GM21515 (cell line): ENCODE measurements around the gene BMP10.

Experiments
- ATAC-seq: cut with Tn5 transposase; IDR thresholded peaks from one replicate; pipeline ENCODE4 v1.9.1; 2021; ENCODE audit not compliant: unreplicated experiment

Gene BMP10

GRCh38 chr2:68871159-68871764 is at the start of gene BMP10:
BMP10 (minus strand) TSS chr2:68871397; CDS start chr2:68871358, 39 bp downstream.
- no peak for ATAC-seq

- no peak for ATAC-seq
Measured at GRCh38 chr2:68920481-68921170, 49.4 kb upstream of the BMP10 start.

- ATAC-seq, result no peak
Measured at GRCh38 chr2:68918497-68918896, 47.3 kb upstream of the BMP10 start.

- ATAC-seq, result no peak
Measured at GRCh38 chr2:68917034-68917718, 46.0 kb upstream of the BMP10 start.

GRCh38 chr2:68916226-68916625 is 45.0 kb upstream of the BMP10 start:
- no peak for ATAC-seq

- ATAC-seq, result no peak
Measured at GRCh38 chr2:68915393-68915792, 44.2 kb upstream of the BMP10 start.

GRCh38 chr2:68913359-68913758 is 42.2 kb upstream of the BMP10 start:
- ATAC-seq, result no peak

GRCh38 chr2:68912732-68913131 is 41.5 kb upstream of the BMP10 start:
- ATAC-seq, result no peak

GRCh38 chr2:68912111-68912510 is 40.9 kb upstream of the BMP10 start:
- ATAC-seq, result no peak

GRCh38 chr2:68911709-68912108 is 40.5 kb upstream of the BMP10 start:
- no peak for ATAC-seq

- ATAC-seq, result no peak
Measured at GRCh38 chr2:68911246-68911645, 40.0 kb upstream of the BMP10 start.

- ATAC-seq, result no peak
Measured at GRCh38 chr2:68909793-68910674, 38.8 kb upstream of the BMP10 start.

- ATAC-seq, result peak; percentile 97
Measured at GRCh38 chr2:68908392-68908970, 37.3 kb upstream of the BMP10 start.

GRCh38 chr2:68907920-68908253 is 36.7 kb upstream of the BMP10 start:
- no peak for ATAC-seq

- ATAC-seq, result no peak
Measured at GRCh38 chr2:68907232-68907919, 36.2 kb upstream of the BMP10 start.

- ATAC-seq, result no peak
Measured at GRCh38 chr2:68906716-68907115, 35.5 kb upstream of the BMP10 start.

GRCh38 chr2:68905116-68905515 is 33.9 kb upstream of the BMP10 start:
- no peak for ATAC-seq

GRCh38 chr2:68901561-68901960 is 30.4 kb upstream of the BMP10 start:
- no peak for ATAC-seq

- ATAC-seq, result no peak
Measured at GRCh38 chr2:68901199-68901514, 30.0 kb upstream of the BMP10 start.

GRCh38 chr2:68900496-68901198 is 29.4 kb upstream of the BMP10 start:
- ATAC-seq, result no peak
